ENCODE data around the gene UGT1A7.
"Not testable (repeated sequence)": the region's sequence is repeated elsewhere in the genome, so short reads cannot be mapped to it uniquely, and the experiment has no call there.

UGT1A7 gene

DNA sequence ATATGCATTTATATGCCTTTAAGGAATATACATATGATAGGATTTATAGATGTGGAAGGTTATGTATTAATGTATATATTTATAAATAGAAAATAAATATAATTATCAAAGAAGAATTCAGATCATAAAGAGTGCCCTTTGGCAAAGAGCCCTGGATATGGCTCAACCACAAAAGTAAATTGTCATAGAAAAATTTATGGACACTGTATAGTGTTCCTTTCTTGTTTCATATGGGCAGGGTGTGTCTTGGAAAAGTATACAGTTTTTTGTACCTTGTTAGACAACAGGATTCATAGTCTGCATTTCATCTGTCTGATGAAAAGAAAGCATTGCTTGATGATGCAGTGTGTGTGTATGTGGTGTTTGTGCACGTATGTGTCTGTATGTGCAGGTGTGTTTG, 2.9 kb downstream of the UGT1A7 start:
- no peak for DNase-seq

DNA sequence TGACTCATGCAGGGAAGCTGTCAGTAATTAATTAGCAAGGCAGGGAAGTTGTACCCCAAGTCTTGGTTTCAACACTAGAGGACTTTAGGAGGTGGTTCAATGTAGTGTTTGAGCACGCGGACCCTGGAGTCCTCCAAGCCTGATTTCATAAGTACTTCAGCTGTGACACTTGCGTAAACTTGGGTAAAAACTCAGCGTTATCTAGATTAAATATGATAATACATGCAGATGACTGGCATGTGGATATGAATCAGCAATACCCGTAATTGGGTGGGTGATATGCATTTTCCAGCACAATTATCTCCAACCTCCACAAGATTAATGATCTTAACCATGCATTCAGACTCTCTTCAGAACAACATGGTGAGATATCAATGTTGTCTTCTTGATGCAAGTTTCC, 5.2 kb downstream of the UGT1A7 start:
- no peak for DNase-seq

GRCh38 chr2:233688341-233688740, 6.6 kb downstream of the UGT1A7 start:
- no peak for DNase-seq

- DNase-seq, result no peak
These were observed 7.3 kb downstream of the UGT1A7 start for GRCh38 chr2:233689031-233689430.

GRCh38 chr2:233689501-233689900, 7.8 kb downstream of the UGT1A7 start:
- DNase-seq, result no peak

DNA sequence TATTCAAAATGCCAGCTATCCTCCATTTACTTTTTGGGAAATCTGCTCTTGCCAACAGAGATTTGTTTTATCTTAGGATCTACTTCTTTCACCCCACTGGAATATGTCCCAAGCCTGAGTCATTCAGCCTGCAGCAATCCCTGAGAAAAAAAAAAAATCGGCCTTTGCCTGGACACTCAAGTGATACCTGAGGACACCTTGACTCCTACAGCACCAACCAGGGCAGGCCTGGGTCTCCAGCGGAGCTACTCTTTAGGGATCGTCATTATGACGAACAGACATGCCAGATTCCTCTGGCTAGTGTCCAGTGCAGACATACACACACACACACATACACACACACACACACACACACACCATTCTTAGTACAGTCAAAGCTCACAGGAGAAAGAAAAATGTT, 8.7 kb downstream of the UGT1A7 start:
- DNase-seq, result no peak

DNA sequence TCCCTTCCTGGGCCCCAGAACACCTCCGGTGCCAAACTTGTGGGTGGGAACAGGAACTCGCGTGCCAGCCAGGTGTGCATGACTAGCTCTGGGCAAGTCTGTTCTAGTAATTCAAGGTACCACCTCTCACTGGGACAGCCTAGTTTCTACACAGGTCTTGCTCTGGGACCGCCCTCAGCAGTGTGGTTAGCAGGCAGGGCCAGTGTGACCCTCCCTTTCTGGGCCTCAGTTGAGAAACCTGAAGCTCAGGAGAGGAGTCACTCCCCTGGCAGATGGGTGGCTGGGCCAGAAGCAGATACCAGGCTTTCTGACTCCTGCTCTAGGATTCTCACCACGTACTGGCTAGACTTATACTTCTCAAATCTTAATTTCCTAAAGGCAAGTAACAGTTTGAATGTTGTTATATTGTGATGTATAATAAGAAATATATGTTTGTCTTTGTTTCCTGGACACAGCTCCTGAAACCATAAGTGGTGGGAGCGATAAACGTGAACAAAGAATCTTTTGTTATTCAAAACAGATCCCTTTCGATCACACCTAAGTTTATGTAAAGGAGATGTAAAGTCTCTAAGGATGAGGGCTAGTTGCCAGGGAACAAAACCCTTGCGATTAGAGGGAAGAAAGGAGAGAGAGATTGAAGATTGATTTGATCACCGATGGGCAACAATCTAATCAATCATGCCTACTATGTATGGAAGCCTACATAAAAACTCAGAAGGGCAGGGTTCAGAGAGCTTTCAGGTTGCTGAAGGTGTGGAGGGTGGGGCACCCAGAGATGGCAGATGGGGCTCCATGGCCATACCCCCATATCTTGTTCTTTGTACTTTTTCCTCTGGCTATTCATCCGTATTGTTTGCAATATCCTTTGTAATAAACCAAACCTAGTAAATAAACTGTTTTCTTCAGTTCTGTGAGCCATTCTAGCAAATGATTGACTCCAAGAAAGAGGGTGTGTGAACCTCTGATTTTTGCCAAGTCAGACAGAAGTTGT, 10.0 kb downstream of the UGT1A7 start:
- no peak for DNase-seq

DNA sequence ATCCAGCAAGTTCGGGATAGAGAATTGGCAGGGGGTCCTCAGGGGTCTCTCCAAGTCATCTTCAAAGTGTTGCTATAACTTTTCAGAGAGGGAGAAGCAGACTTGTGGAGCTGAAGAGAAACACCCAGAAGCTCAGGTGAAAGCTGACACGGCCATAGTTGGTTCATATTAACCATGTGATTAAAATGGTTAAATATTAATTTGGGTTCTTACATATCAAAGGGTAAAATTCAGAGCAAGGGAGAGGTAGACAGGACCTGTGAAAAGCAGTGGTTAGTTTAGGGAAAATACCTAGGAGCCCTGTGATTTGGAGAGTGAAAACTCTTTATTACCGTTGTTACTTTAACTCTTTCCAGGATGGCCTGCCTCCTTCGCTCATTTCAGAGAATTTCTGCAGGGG, 10.9 kb downstream of the UGT1A7 start, which contains the start of gene UGT1A6:
UGT1A6 (plus strand) TSS at position 243 of the 400 bp plus-strand sequence; CDS start at position 358, 115 bp downstream.
- DNase-seq, result no peak

- no peak for DNase-seq
These were observed 12.3 kb downstream of the UGT1A7 start for GRCh38 chr2:233693963-233694362.

GRCh38 chr2:233698740-233699139, 17.0 kb downstream of the UGT1A7 start:
- no peak for DNase-seq

- DNase-seq, result no peak
These were observed 17.8 kb downstream of the UGT1A7 start for GRCh38 chr2:233699424-233700027.

DNA sequence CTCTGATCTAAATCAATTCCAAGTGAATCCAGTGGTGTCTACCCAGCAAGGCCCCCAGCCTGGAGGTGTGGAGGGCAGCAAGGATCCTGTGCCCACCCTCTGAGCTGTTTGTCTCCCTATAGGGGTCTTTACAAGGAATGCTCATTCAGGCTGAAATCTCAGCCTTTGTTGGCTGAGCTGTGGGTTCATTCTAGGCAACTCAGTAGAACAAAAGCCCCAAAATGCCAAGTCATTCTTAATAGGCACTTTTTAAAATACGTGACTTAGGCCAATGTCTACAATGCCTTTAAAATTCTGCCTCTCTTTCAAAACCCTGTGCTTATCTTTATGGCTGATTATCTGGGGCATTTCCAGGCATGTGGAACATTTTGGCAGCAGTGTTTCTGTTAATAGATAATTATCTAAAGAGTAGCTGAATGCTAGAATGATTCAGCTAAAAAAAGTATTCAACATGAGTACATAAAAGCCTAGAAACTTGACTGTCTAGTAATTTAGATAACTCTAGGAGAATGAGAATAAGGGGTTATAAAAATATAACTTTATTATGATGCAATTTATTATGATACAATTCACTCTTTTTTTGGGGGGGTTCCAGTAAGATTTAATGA, 18.4 kb downstream of the UGT1A7 start:
- no peak for DNase-seq

- not testable (repeated sequence) for DNase-seq
These were observed 19.1 kb downstream of the UGT1A7 start for GRCh38 chr2:233700842-233701241.

GRCh38 chr2:233702238-233702637, 20.5 kb downstream of the UGT1A7 start:
- no peak for DNase-seq

DNA sequence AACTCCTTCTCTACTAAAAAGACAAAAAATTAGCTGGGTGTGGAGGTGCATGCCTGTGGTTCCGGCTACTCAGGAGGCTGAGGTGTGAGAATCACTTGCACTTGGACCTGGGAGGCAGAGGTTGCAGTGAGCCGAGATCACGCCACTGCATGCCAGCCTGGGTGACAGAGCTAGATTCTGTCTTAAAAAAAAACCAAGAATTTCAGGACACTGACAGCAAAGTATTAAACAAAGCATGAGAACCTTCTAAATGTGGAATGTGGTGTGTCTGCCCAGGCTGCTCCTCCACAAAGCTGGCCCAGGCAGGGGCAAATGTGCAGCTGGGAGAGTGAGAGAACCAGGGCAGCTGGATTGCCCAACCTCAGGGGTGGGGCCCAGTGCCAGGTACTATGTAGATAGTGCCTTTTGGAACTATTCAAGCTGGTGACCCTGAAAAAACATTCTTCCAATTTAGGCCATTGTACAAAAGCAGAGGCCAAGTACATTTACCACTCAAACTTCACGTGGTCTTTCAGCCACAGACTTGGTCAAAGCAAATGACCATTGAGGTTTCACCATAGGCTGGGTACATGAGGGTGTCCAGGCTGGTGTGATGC, 24.3 kb downstream of the UGT1A7 start:
- no peak for DNase-seq

- DNase-seq, result no peak
These were observed 25.0 kb downstream of the UGT1A7 start for GRCh38 chr2:233706720-233707119.

- DNase-seq, result no peak
These were observed 26.4 kb downstream of the UGT1A7 start for GRCh38 chr2:233707940-233708644.

GRCh38 chr2:233708942-233709341, 27.2 kb downstream of the UGT1A7 start:
- DNase-seq, result no peak

DNA sequence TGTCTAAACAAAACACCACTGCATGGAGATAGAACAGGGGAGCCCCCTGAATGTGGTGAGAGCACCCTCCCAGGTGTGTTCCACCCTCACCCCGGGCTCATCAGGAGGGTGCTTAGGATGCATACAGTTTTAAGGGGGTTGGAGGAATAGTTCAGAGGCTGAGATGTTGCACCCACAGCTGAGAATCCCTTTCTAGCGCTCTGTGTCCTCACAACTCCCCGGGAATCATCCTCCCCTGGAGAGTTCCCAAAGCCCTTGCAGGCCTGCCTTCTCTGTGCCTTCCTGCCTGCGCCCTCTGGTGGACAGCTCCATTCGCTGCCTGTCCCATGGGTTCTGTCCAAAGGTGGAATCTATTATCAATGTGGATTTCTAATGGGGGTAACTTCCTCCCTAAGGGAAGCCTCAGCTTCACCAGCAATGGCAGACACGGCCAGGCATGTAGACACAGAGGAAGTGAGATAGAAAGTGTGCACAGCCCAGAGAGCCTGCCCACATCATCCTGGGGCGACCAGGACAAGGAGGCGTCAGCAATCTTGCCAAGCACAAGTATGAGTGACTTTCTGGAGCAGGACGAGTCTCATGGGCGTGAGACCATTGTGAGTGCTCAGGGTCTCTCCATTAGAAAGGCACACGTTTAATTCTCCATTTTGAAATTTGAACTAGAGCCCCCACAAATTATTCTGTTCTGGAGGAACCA, 29.8 kb downstream of the UGT1A7 start:
- DNase-seq, result peak; percentile 17

DNA sequence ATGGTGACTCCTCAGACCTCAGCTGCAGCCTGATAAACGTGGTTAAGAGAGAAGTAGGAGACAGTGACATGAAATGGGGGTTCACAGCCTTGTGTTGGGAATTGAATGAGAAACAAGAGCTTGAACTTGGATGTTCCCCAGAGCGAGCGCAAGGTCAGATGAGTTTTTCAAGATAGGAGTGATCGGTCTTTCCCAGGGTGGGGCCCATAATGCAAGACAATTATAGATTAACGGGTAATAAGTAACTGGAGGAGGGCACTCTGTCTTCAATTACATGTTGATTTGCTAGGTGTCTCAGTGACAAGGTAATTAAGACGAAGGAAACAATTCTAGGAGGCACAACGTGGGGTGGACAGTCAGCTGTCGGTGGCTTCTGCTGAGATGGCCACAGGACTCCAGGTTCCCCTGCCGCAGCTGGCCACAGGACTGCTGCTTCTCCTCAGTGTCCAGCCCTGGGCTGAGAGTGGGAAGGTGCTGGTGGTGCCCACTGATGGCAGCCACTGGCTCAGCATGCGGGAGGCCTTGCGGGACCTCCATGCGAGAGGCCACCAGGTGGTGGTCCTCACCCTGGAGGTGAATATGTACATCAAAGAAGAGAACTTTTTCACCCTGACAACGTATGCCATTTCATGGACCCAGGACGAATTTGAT, 31.0 kb downstream of the UGT1A7 start, which contains the start of gene UGT1A5:
UGT1A5 (plus strand) TSS at position 297 of the 651 bp plus-strand sequence; CDS start at position 382, 85 bp downstream.
- DNase-seq, result no peak

GRCh38 chr2:233713262-233713615, 31.5 kb downstream of the UGT1A7 start:
- no peak for DNase-seq

Measured in central memory CD4-positive, alpha-beta T cell (primary cell).